HCT116 (cell line): Measurements from ENCODE around the gene LDLRAD4. TPM values are rescaled to one million over a fixed set of nuclear protein-coding genes. Genes with fewer than 3 reads are reported as not detected.

Source experiments
- ATAC-seq: fragments of 200-7000 bp; cut with Tn5 transposase; 2 replicates; pipeline ENCODE4 v1.9.1; 2020; ENCODE audit warnings: mild to moderate bottlenecking, moderate library complexity
- BruUV-seq: library from RNA; stranded (reverse); fragments of 400-500 nt; replicated peaks from 2 replicates; lab custom pipeline; 2021; lab: Mats Ljungman, UMichigan
- CTCF ChIA-PET: fragments of 300-600 bp; sonication (Branson Sonifier 250); formaldehyde crosslinking; loops from one replicate; lab custom pipeline; 2021; ENCODE audit warnings: antibody characterized with exemption; lab: Charles Lee
- POLR2A ChIA-PET: fragments of 300-600, 350-600 bp; sonication (Branson Sonifier 250); formaldehyde crosslinking; loops from one replicate; lab custom pipeline; 2021; ENCODE audit warnings: antibody characterized with exemption; lab: Charles Lee
- RAD21 ChIA-PET, 2 experiments: fragments of 300-600 bp; sonication (Branson Sonifier 250); formaldehyde crosslinking; loops; one replicate each; lab custom pipeline; 2023; ENCODE audit warnings: low total read pairs in 2 of 2; ENCODE audit not compliant: uncharacterized antibody in 2 of 2, unreplicated experiment in 2 of 2, low non-redundant PET in 1 of 2; lab: Charles Lee
- DNase-seq: peaks from one replicate; pipeline ENCODE4 v3.0.0-alpha.2; 2010; ENCODE audit warnings: low read depth, low spot score
- H2AFZ ChIP-seq: fragments of 200-600 bp; shearing (Covaris generic), sonication (generic); 2 replicates; pipeline ENCODE4 v1.6.1; 2017; ENCODE audit warnings: low read depth, mixed run types, mixed read lengths, antibody characterized with exemption, low read length; ENCODE audit not compliant: poor library complexity, severe bottlenecking
- H3K27ac ChIP-seq: 2 replicates; pipeline ENCODE4 v1.5.1; 2012; ENCODE audit warnings: low read depth, low read length
- H3K27me3 ChIP-seq: fragments of 200-600 bp; sonication (generic); 2 replicates; pipeline ENCODE4 v1.6.1; 2016; ENCODE audit warnings: mixed run types, low read length, mixed read lengths; ENCODE audit not compliant: insufficient read depth
- H3K36me3 ChIP-seq, 2 experiments: fragments of 200-500 bp in 1 of 2; fragments of 200-600 bp in 1 of 2; sonication (Bioruptor generic) in 1 of 2; sonication (generic) in 1 of 2; 2 replicates each; pipeline versions ENCODE4 v1.5.1 to v1.6.1; 2014 to 2016; ENCODE audit warnings: low read length in 2 of 2, inconsistent platforms in 1 of 2, mixed read lengths in 1 of 2, mixed run types in 1 of 2; ENCODE audit not compliant: insufficient read depth in 2 of 2, control insufficient read depth in 1 of 2
- H3K4me1 ChIP-seq, 2 experiments: fragments of 200-600 bp in 1 of 2; sonication (generic) in 1 of 2; 2 replicates each; pipeline versions ENCODE4 v1.5.1 to v1.6.1; 2012 to 2017; ENCODE audit warnings: low read length in 2 of 2, inconsistent platforms in 1 of 2, mild to moderate bottlenecking in 1 of 2, mixed read lengths in 1 of 2, mixed run types in 1 of 2, moderate library complexity in 1 of 2; ENCODE audit not compliant: insufficient read depth in 2 of 2, control insufficient read depth in 1 of 2
- H3K4me2 ChIP-seq: fragments of 200-600 bp; sonication (generic); 2 replicates; pipeline ENCODE4 v1.6.1; 2017; ENCODE audit warnings: mixed run types, low read length, mixed read lengths
- H3K4me3 ChIP-seq, 2 experiments: fragments of 200-600 bp in 1 of 2; sonication (generic) in 1 of 2; replicated peaks in 1 of 2; 2 replicates each; pipeline ENCODE4 v1.5.1; 2011 to 2016; ENCODE audit warnings: low read length in 2 of 2, control low read depth in 1 of 2, low read depth in 1 of 2, mild to moderate bottlenecking in 1 of 2, mixed read lengths in 1 of 2, mixed run types in 1 of 2
- H3K79me2 ChIP-seq: fragments of 200-600 bp; sonication (generic); 2 replicates; pipeline ENCODE4 v1.6.1; 2017; ENCODE audit warnings: mild to moderate bottlenecking, mixed run types, low read length, moderate library complexity, mixed read lengths; ENCODE audit not compliant: insufficient read depth
- H3K9ac ChIP-seq: fragments of 200-600 bp; sonication (generic); 2 replicates; pipeline ENCODE4 v1.6.1; 2016; ENCODE audit warnings: low read length, mixed read lengths
- H3K9me2 ChIP-seq: fragments of 200-600 bp; sonication (generic), shearing (Covaris generic); 2 replicates; pipeline ENCODE4 v1.6.1; 2017; ENCODE audit warnings: mixed run types, mild to moderate bottlenecking, moderate library complexity; ENCODE audit not compliant: insufficient read depth
- H3K9me3 ChIP-seq, 2 experiments: fragments of 200-500 bp in 1 of 2; fragments of 200-600 bp in 1 of 2; sonication (Bioruptor generic) in 1 of 2; sonication (generic) in 1 of 2; 2 replicates each; pipeline ENCODE4 v1.6.1; 2014 to 2017; ENCODE audit warnings: low read length in 2 of 2, mixed read lengths in 2 of 2, inconsistent platforms in 1 of 2, low read depth in 1 of 2, mild to moderate bottlenecking in 1 of 2, mixed run types in 1 of 2, moderate library complexity in 1 of 2; ENCODE audit not compliant: control insufficient read depth in 1 of 2, insufficient read depth in 1 of 2
- H4K20me1 ChIP-seq: fragments of 200-600 bp; sonication (generic), shearing (Covaris generic); 2 replicates; pipeline ENCODE4 v1.6.1; 2017; ENCODE audit warnings: mixed run types, mild to moderate bottlenecking, moderate library complexity; ENCODE audit not compliant: insufficient read depth
- ATF3 ChIP-seq: IDR thresholded peaks from 2 replicates; pipeline ENCODE4 v1.6.1; 2012
- CTCF ChIP-seq, 3 experiments: fragments of 200-600 bp in 1 of 3; sonication (generic) in 1 of 3; IDR thresholded peaks in 2 of 3; conservative IDR thresholded peaks in 1 of 3; 2 replicates each; pipeline ENCODE4 v1.5.1; 2012 to 2017; ENCODE audit warnings: low read depth in 2 of 3, low read length in 2 of 3, antibody characterized with exemption in 1 of 3, borderline replicate concordance in 1 of 3, control low read depth in 1 of 3, mild to moderate bottlenecking in 1 of 3, mixed read lengths in 1 of 3, mixed run types in 1 of 3, moderate library complexity in 1 of 3; ENCODE audit not compliant: insufficient read depth in 1 of 3
- EGR1 ChIP-seq: IDR thresholded peaks from 2 replicates; pipeline ENCODE4 v1.6.1; 2012; ENCODE audit warnings: low read depth
- ELF1 ChIP-seq: IDR thresholded peaks from 2 replicates; pipeline ENCODE4 v1.6.1; 2012; ENCODE audit warnings: low read depth, borderline replicate concordance
- EZH2 ChIP-seq: fragments of 200-600 bp; sonication (generic); IDR thresholded peaks from 2 replicates; pipeline ENCODE4 v1.6.1; 2017; ENCODE audit warnings: antibody characterized with exemption, mixed run types
- EZH2phosphoT487 ChIP-seq: fragments of 200-600 bp; IDR thresholded peaks from 2 replicates; pipeline ENCODE4 v1.6.1; 2018; ENCODE audit warnings: antibody characterized with exemption, borderline replicate concordance
- FOSL1 ChIP-seq: IDR thresholded peaks from 2 replicates; pipeline ENCODE4 v1.6.1; 2012; ENCODE audit warnings: low read depth
- POLR2A ChIP-seq: IDR thresholded peaks from 2 replicates; pipeline ENCODE4 v1.7.0; 2011; ENCODE audit warnings: borderline replicate concordance; ENCODE audit not compliant: insufficient read depth, insufficient read length; ENCODE audit errors: extremely low read depth
- POLR2AphosphoS5 ChIP-seq: IDR thresholded peaks from 2 replicates; pipeline ENCODE4 v1.6.1; 2011; ENCODE audit warnings: mild to moderate bottlenecking, low read depth, low read length, moderate library complexity
- REST ChIP-seq: IDR thresholded peaks from 2 replicates; pipeline ENCODE4 v1.6.1; 2012; ENCODE audit warnings: low read depth
- SP1 ChIP-seq: IDR thresholded peaks from 2 replicates; pipeline ENCODE4 v1.6.1; 2012; ENCODE audit warnings: low read depth
- SRF ChIP-seq: IDR thresholded peaks from 2 replicates; pipeline ENCODE4 v1.6.1; 2012; ENCODE audit warnings: low read depth
- TCF7L2 ChIP-seq: IDR thresholded peaks from 2 replicates; pipeline ENCODE4 v1.7.0; 2011; ENCODE audit warnings: borderline replicate concordance, inconsistent platforms; ENCODE audit not compliant: insufficient read depth, insufficient read length; ENCODE audit errors: extremely low read depth
- YY1 ChIP-seq: IDR thresholded peaks from 2 replicates; pipeline ENCODE4 v1.6.1; 2011; ENCODE audit warnings: low read length, low read depth, moderate library complexity, mild to moderate bottlenecking; ENCODE audit not compliant: insufficient replicate concordance; ENCODE audit errors: extremely low read depth
- ZBTB33 ChIP-seq: IDR thresholded peaks from 2 replicates; pipeline ENCODE4 v1.6.1; 2011; ENCODE audit warnings: mild to moderate bottlenecking, low read length, moderate library complexity; ENCODE audit not compliant: insufficient replicate concordance; ENCODE audit errors: extremely low read depth
- ZFX ChIP-seq: fragments of 450-650 bp; IDR thresholded peaks from 2 replicates; pipeline ENCODE4 v1.6.1; 2017
- ZNF274 ChIP-seq: fragments of 200-500 bp; sonication (Bioruptor generic); IDR thresholded peaks from 2 replicates; pipeline ENCODE4 v1.6.1; 2014; ENCODE audit warnings: mild to moderate bottlenecking, low read depth, low read length, inconsistent platforms
- intact Hi-C: fragments of 100-400 bp; cut with micrococcal nuclease; formaldehyde crosslinking; loops from 2 replicates; pipeline ENCODE4 v1.10.0; 2022
- total RNA-seq: library from RNA; stranded (reverse); gene quantifications from one replicate; pipeline ENCODE4 v1.2.1, GENCODE V29; 2021; ENCODE audit not compliant: unreplicated experiment

LDLRAD4 gene
- total RNA-seq, 1 experiment from 2014 or later: 1.2 TPM

- RAD21 ChIA-PET: no interaction called here
- Histone ChIP-seq H3K4me3 (no peak overlapping the region), H3K79me2 (no peaks in the 10 kb centered on the region), H3K4me2 (no peak overlapping the region), H3K36me3 (no peaks in the 10 kb centered on the region), H3K9me3 (no peaks in the 10 kb centered on the region), H3K27me3 (peaks cover 8% of the 10 kb centered on the region; the same call in 1 of the 2 replicates), H2AFZ (no peak overlapping the region), H3K9me2 (no peaks in the 10 kb centered on the region), H3K27ac (no peak overlapping the region), H4K20me1 (no peaks in the 10 kb centered on the region), H3K4me1 (peaks cover 5 to 10% of the 10 kb centered on the region in 2 experiments), H3K9ac (no peak overlapping the region)
- TF ChIP-seq YY1 (no peak), EZH2phosphoT487 (no peak), ATF3 (no peak), TCF7L2 (no peak), ZBTB33 (no peak), ELF1 (no peak), ZNF274 (no peak), FOSL1 (no peak), SP1 (no peak), CTCF (IDR thresholded peaks at IDR 0.05 in 2 of 3, conservative IDR thresholded peaks at IDR 0.05 in 1 of 3; ENCODE audit: borderline replicate concordance in 1 of 3, insufficient read depth in 1 of 3, low read depth in 2 of 3, low read length in 2 of 3) (no peak), EGR1 (no peak), POLR2AphosphoS5 (no peak), EZH2 (no peak), ZFX (no peak), SRF (no peak), REST (no peak), POLR2A (no peak)
- intact Hi-C loops: no loop called here
- POLR2A ChIA-PET: no interaction called here
- no peak for ATAC-seq
- CTCF ChIA-PET: no interaction called here
- no peak for DNase-seq
- no TSS peak for BruUV-seq
Measured at GRCh38 chr18:13366541-13366940, 148.0 kb downstream of the LDLRAD4 start.
